ENCODE data around the gene NFIA. TPM values are rescaled to one million over a fixed set of nuclear protein-coding genes. Genes with fewer than 3 reads are reported as not detected.

NFIA gene
- total RNA-seq, 2 experiments from 2014 or later = 0.80 to 5.4 TPM

- Mint-ChIP-seq H3K4me3 (peak overlapping the region; percentile 70), H3K36me3 (peaks cover 5% of the 10 kb centered on the region), H3K4me1 (peaks cover 48% of the 10 kb centered on the region), H3K9me3 (ENCODE audit: low read depth) (no peaks in the 10 kb centered on the region), H3K27me3 (peaks cover 37% of the 10 kb centered on the region), H3K27ac (peak overlapping the region; percentile 32)
- DNase-seq (peak; percentile 54), ATAC-seq (peak; percentile 4)
- CTCF ChIA-PET = interaction anchor here (1.0 to 2.0 kb wide), 6 partner anchors 23 to 371 kb away, joined by 3 to 12 read pairs (median 4); no protein-coding TSS in a partner anchor
These were observed 563 bp upstream of the NFIA start for GRCh38 chr1:61081686-61082310.

GRCh38 chr1:61083013-61083806 is 849 bp downstream of the NFIA start:
- peak; percentile 45 for ATAC-seq
- peak overlapping the region; percentile 80 for H3K4me3 Mint-ChIP-seq
- no peak for DNase-seq
- H3K27ac Mint-ChIP-seq = no peak overlapping the region
- no peaks in the 10 kb centered on the region for H3K9me3 Mint-ChIP-seq (ENCODE audit: low read depth)
- H3K4me1 Mint-ChIP-seq = peaks cover 42% of the 10 kb centered on the region
- H3K27me3 Mint-ChIP-seq = peaks cover 37% of the 10 kb centered on the region
- peaks cover 5% of the 10 kb centered on the region for H3K36me3 Mint-ChIP-seq
- CTCF ChIA-PET = interaction anchor here (2.0 kb wide), 1 partner anchor 24 kb away, joined by 6 read pairs; no protein-coding TSS in a partner anchor

- H3K27me3 Mint-ChIP-seq = peaks cover 31% of the 10 kb centered on the region
- peaks cover 5% of the 10 kb centered on the region for H3K36me3 Mint-ChIP-seq
- DNase-seq (no peak), ATAC-seq (no peak)
- H3K4me3 Mint-ChIP-seq = peak overlapping the region; percentile 80
- H3K9me3 Mint-ChIP-seq (ENCODE audit: low read depth) = no peaks in the 10 kb centered on the region
- peak overlapping the region; percentile 33 for H3K27ac Mint-ChIP-seq
- CTCF ChIA-PET = interaction anchor here (3.7 kb wide), 1 partner anchor 34 kb away, joined by 18 read pairs; no protein-coding TSS in a partner anchor
- H3K4me1 Mint-ChIP-seq = peaks cover 35% of the 10 kb centered on the region
These were observed 1.6 kb downstream of the NFIA start for GRCh38 chr1:61083807-61084440.

- H3K27ac Mint-ChIP-seq = no peak overlapping the region
- H3K9me3 Mint-ChIP-seq (ENCODE audit: low read depth) = no peaks in the 10 kb centered on the region
- CTCF ChIA-PET = interaction anchor here (3.7 kb wide), 1 partner anchor 34 kb away, joined by 18 read pairs; no protein-coding TSS in a partner anchor
- H3K4me1 Mint-ChIP-seq = peaks cover 30% of the 10 kb centered on the region
- peaks cover 5% of the 10 kb centered on the region for H3K36me3 Mint-ChIP-seq
- H3K4me3 Mint-ChIP-seq = peak overlapping the region; percentile 80
- no peak for ATAC-seq
- DNase-seq = no peak
- peaks cover 31% of the 10 kb centered on the region for H3K27me3 Mint-ChIP-seq
These were observed 2.2 kb downstream of the NFIA start for GRCh38 chr1:61084491-61085031.

- CTCF ChIA-PET = interaction anchor here (1.1 to 3.7 kb wide), 3 partner anchors 9 to 107 kb away, joined by 4 to 18 read pairs (median 4); no protein-coding TSS in a partner anchor
- Mint-ChIP-seq H3K4me1 (peaks cover 23% of the 10 kb centered on the region), H3K36me3 (peaks cover 6% of the 10 kb centered on the region), H3K9me3 (ENCODE audit: low read depth) (no peaks in the 10 kb centered on the region), H3K27me3 (peaks cover 22% of the 10 kb centered on the region), H3K4me3 (no peak overlapping the region), H3K27ac (no peak overlapping the region)
- ATAC-seq (no peak), DNase-seq (no peak)
These were observed 3.0 kb downstream of the NFIA start for GRCh38 chr1:61085206-61085982.

GRCh38 chr1:61085983-61086644 is 3.8 kb downstream of the NFIA start:
- H3K9me3 Mint-ChIP-seq (ENCODE audit: low read depth) = no peaks in the 10 kb centered on the region
- CTCF ChIA-PET = interaction anchor here (1.1 to 3.7 kb wide), 3 partner anchors 8 to 107 kb away, joined by 4 to 18 read pairs (median 4); no protein-coding TSS in a partner anchor
- H3K27me3 Mint-ChIP-seq = peaks cover 15% of the 10 kb centered on the region
- no peak overlapping the region for H3K27ac Mint-ChIP-seq
- DNase-seq = no peak
- ATAC-seq = no peak
- peaks cover 18% of the 10 kb centered on the region for H3K4me1 Mint-ChIP-seq
- peaks cover 7% of the 10 kb centered on the region for H3K36me3 Mint-ChIP-seq
- H3K4me3 Mint-ChIP-seq = no peak overlapping the region

GRCh38 chr1:61087571-61087970 is 5.2 kb downstream of the NFIA start:
- CTCF ChIA-PET = interaction anchor here (3.7 kb wide), 1 partner anchor 37 kb away, joined by 18 read pairs; no protein-coding TSS in a partner anchor
- no peaks in the 10 kb centered on the region for H3K9me3 Mint-ChIP-seq (ENCODE audit: low read depth)
- peaks cover 7% of the 10 kb centered on the region for H3K36me3 Mint-ChIP-seq
- H3K4me1 Mint-ChIP-seq = peaks cover 15% of the 10 kb centered on the region
- H3K27ac Mint-ChIP-seq = no peak overlapping the region
- H3K4me3 Mint-ChIP-seq = no peak overlapping the region
- DNase-seq (no peak), ATAC-seq (no peak)
- peaks cover 11% of the 10 kb centered on the region for H3K27me3 Mint-ChIP-seq

- no peak overlapping the region for H3K4me3 Mint-ChIP-seq
- CTCF ChIA-PET = interaction anchor here (1.2 kb wide), 1 partner anchor 9 kb away, joined by 3 read pairs; no protein-coding TSS in a partner anchor
- peaks cover 11% of the 10 kb centered on the region for H3K27me3 Mint-ChIP-seq
- H3K9me3 Mint-ChIP-seq (ENCODE audit: low read depth) = no peaks in the 10 kb centered on the region
- ATAC-seq (no peak), DNase-seq (no peak)
- peaks cover 7% of the 10 kb centered on the region for H3K36me3 Mint-ChIP-seq
- no peak overlapping the region for H3K27ac Mint-ChIP-seq
- H3K4me1 Mint-ChIP-seq = peaks cover 15% of the 10 kb centered on the region
These were observed 6.0 kb downstream of the NFIA start for GRCh38 chr1:61088163-61088974.

GRCh38 chr1:61089338-61089737 is 7.0 kb downstream of the NFIA start:
- Mint-ChIP-seq H3K27me3 (peaks cover 4% of the 10 kb centered on the region), H3K9me3 (ENCODE audit: low read depth) (no peaks in the 10 kb centered on the region), H3K27ac (no peak overlapping the region), H3K4me1 (peaks cover 10% of the 10 kb centered on the region), H3K4me3 (no peak overlapping the region), H3K36me3 (peaks cover 2% of the 10 kb centered on the region)
- CTCF ChIA-PET = interaction anchor here (0.7 to 1.2 kb wide), 3 partner anchors 10 to 384 kb away, joined by 3 read pairs; no protein-coding TSS in a partner anchor
- no peak for DNase-seq
- ATAC-seq = no peak

GRCh38 chr1:61089741-61090140 is 7.4 kb downstream of the NFIA start:
- Mint-ChIP-seq H3K27ac (no peak overlapping the region), H3K4me1 (peaks cover 9% of the 10 kb centered on the region), H3K9me3 (ENCODE audit: low read depth) (no peaks in the 10 kb centered on the region), H3K27me3 (no peaks in the 10 kb centered on the region), H3K4me3 (no peak overlapping the region), H3K36me3 (peaks cover 2% of the 10 kb centered on the region)
- CTCF ChIA-PET = interaction anchor here (0.7 to 1.2 kb wide), 3 partner anchors 11 to 383 kb away, joined by 3 read pairs; no protein-coding TSS in a partner anchor
- DNase-seq (no peak), ATAC-seq (no peak)

- ATAC-seq = no peak
- Mint-ChIP-seq H3K9me3 (ENCODE audit: low read depth) (no peaks in the 10 kb centered on the region), H3K4me3 (no peak overlapping the region), H3K27me3 (no peaks in the 10 kb centered on the region), H3K4me1 (peaks cover 14% of the 10 kb centered on the region), H3K27ac (no peak overlapping the region), H3K36me3 (peaks cover 2% of the 10 kb centered on the region)
- DNase-seq = no peak
- CTCF ChIA-PET = no interaction called here
These were observed 8.3 kb downstream of the NFIA start for GRCh38 chr1:61090546-61091202.

Measured in activated CD8-positive, alpha-beta memory T cell treated with anti-CD3 and anti-CD28 coated beads, Interleukin-2, amount 10 ng/mL, durations not matched to agents 7 days and 5 days (primary cell).